K562 (cell line): ENCODE data around the gene MRPS6. TPM values are rescaled to one million over a fixed set of nuclear protein-coding genes. Genes with fewer than 3 reads are reported as not detected.

ENCODE experiments used
- EZH2 ChIP-seq: IDR thresholded peaks from 2 replicates; pipeline ENCODE4 v1.6.1; 2012; ENCODE audit warnings: low read depth, mild to moderate bottlenecking, inconsistent platforms, low read length, borderline replicate concordance
- NR2C2 ChIP-seq, 2 experiments: fragments of 200-800 bp in 1 of 2; sonication (Bioruptor generic) in 1 of 2; sonication (generic) in 1 of 2; formaldehyde crosslinking in 1 of 2; IDR thresholded peaks; 2 replicates each; pipeline versions ENCODE4 v1.6.1 to v1.8.0; 2016 to 2022; ENCODE audit warnings: mild to moderate bottlenecking in 1 of 2, missing compliant biosample characterization in 1 of 2, missing genetic modification characterization in 1 of 2, missing genetic modification reagents in 1 of 2
- NRF1 ChIP-seq, 2 experiments: fragments of 450-650 bp; IDR thresholded peaks in 1 of 2; conservative IDR thresholded peaks in 1 of 2; 2 replicates each; pipeline ENCODE4 v1.6.1; 2014; ENCODE audit warnings: mild to moderate bottlenecking in 2 of 2
- PHF8 ChIP-seq: fragments of 200-600 bp; sonication (generic); IDR thresholded peaks from 2 replicates; pipeline ENCODE4 v1.6.1; 2012; ENCODE audit warnings: mixed run types, mild to moderate bottlenecking, inconsistent platforms, low read length, moderate library complexity, borderline replicate concordance
- POLR2B ChIP-seq: fragments of 450-650 bp; IDR thresholded peaks from 2 replicates; pipeline ENCODE4 v1.6.1; 2018; ENCODE audit warnings: low read depth; ENCODE audit not compliant: partially characterized antibody
- SAFB ChIP-seq: fragments of 200-400 bp; formaldehyde crosslinking; IDR thresholded peaks from 2 replicates; pipeline ENCODE4 v1.6.1; 2017; ENCODE audit warnings: low read depth, low read length, borderline replicate concordance
- SAP30 ChIP-seq: fragments of 200-600 bp; sonication (generic); IDR thresholded peaks from 2 replicates; pipeline ENCODE4 v1.6.1; 2012; ENCODE audit warnings: borderline replicate concordance, low read depth, mild to moderate bottlenecking, moderate library complexity, low read length, control low read depth, inconsistent platforms; ENCODE audit not compliant: insufficient read depth, poor library complexity, severe bottlenecking
- ZBED1 ChIP-seq: IDR thresholded peaks from 2 replicates; pipeline ENCODE4 v1.6.1; 2014
- ZNF124 ChIP-seq: sonication (generic); formaldehyde crosslinking; IDR thresholded peaks from 2 replicates; pipeline ENCODE4 v1.8.1; 2022; ENCODE audit warnings: missing genetic modification reagents
- ZNF143 ChIP-seq: sonication (generic); formaldehyde crosslinking; IDR thresholded peaks from 2 replicates; pipeline ENCODE4 v1.9.0; 2022; ENCODE audit warnings: mild to moderate bottlenecking, missing genetic modification reagents
- ZNF23 ChIP-seq: fragments of 250-450 bp; sonication (Bioruptor Pico); IDR thresholded peaks from 2 replicates; pipeline ENCODE4 v1.4.0; 2020; ENCODE audit warnings: mild to moderate bottlenecking
- ZNF436 ChIP-seq: fragments of 250-450, 450-650 bp; sonication (Bioruptor Pico); formaldehyde crosslinking; IDR thresholded peaks from 2 replicates; pipeline ENCODE4 v1.7.0; 2020; ENCODE audit warnings: mild to moderate bottlenecking
- polyA plus RNA-seq, 8 experiments: library from polyadenylated mRNA; depleted of rRNA in 4 of 8; stranded (reverse) in 5 of 8; unstranded in 3 of 8; fragments of >200 nt; fragmentation: Nextera tagmentation in 2 of 8; fragmentation: Illumina TruSeq in 1 of 8; extraction: Ambion mirVana in 2 of 8; extraction: Trizol in 1 of 8; gene quantifications; 2 replicates each; pipeline versions ENCODE4 v1.2.1 to v1.2.3, GENCODE V29; 2011 to 2014; ENCODE audit warnings: inconsistent platforms in 1 of 8, missing spikeins in 1 of 8
- total RNA-seq, 7 experiments: library from RNA; depleted of rRNA in 6 of 7; stranded (reverse); fragments of >200 nt in 6 of 7; fragmentation: Illumina TruSeq in 2 of 7; extraction: Trizol in 2 of 7; gene quantifications; 2 replicates each; pipeline versions ENCODE4 v1.2.1 to v1.2.3, GENCODE V29; 2011 to 2021; ENCODE audit warnings: low replicate concordance in 1 of 7
- TF ChIP-seq, protein P1 (sequence below): sonication (generic); formaldehyde crosslinking; IDR thresholded peaks from 2 replicates; pipeline ENCODE4 v1.8.0; 2022; ENCODE audit warnings: mild to moderate bottlenecking, missing genetic modification reagents
- TF ChIP-seq, protein P2 (sequence below): sonication (generic); formaldehyde crosslinking; IDR thresholded peaks from 2 replicates; pipeline ENCODE4 v1.8.0; 2022; ENCODE audit warnings: missing genetic modification reagents, mild to moderate bottlenecking, moderate library complexity, borderline replicate concordance
- TF ChIP-seq, protein P3 (sequence below), 2 experiments: fragments of 250-450 bp in 1 of 2; fragments of 450-650 bp in 1 of 2; sonication (Bioruptor Pico) in 1 of 2; IDR thresholded peaks; 2 replicates each; pipeline versions ENCODE4 v1.6.1 to v1.8.0; 2016 to 2021; ENCODE audit warnings: mild to moderate bottlenecking in 2 of 2, moderate library complexity in 2 of 2, missing compliant biosample characterization in 1 of 2, missing genetic modification characterization in 1 of 2

MRPS6 gene
- total and polyA plus RNA-seq, 9 of the 15 experiments (the other 6 are each of a cell fraction or from before 2014, with no cell fraction given) = 26.1 to 72.0 (median 39.3) TPM

DNA sequence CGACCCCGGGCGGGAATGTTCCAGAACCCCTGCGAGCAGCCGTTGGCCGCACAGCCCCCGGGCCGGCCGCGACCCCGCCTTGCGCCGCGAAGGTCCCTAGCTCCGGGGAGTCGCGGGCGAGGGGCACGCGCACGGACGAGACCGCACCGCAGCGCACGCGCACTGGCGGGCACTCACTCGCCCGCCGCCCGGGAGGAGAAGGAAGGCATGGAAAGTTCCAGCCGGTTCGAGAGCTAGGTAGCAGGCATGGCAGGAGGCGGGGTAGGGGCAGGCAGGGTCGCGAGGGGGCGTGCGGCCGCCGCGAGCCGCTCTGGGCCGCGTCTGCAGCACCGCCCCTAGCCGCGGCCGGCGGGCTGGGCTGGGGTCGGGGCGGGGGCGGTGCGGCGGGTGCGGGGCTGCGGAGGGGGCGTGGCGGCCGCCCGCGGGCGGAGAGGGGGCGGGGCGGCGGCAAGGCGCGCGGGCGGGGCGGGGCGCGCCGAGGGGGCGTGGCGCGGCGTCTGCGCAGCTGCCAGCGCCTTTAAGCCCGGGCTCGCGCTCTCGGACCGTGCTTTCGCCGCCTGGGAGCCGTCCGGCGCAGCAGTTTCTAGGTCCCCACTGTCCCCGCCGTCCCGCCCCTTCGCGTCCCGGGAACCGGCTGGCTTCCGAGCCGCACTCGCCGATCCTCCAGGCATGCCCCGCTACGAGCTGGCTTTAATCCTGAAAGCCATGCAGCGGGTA lies at the start of gene MRPS6, which contains the start of gene SLC5A3 (continued):
- TF ChIP-seq, protein P1, sequence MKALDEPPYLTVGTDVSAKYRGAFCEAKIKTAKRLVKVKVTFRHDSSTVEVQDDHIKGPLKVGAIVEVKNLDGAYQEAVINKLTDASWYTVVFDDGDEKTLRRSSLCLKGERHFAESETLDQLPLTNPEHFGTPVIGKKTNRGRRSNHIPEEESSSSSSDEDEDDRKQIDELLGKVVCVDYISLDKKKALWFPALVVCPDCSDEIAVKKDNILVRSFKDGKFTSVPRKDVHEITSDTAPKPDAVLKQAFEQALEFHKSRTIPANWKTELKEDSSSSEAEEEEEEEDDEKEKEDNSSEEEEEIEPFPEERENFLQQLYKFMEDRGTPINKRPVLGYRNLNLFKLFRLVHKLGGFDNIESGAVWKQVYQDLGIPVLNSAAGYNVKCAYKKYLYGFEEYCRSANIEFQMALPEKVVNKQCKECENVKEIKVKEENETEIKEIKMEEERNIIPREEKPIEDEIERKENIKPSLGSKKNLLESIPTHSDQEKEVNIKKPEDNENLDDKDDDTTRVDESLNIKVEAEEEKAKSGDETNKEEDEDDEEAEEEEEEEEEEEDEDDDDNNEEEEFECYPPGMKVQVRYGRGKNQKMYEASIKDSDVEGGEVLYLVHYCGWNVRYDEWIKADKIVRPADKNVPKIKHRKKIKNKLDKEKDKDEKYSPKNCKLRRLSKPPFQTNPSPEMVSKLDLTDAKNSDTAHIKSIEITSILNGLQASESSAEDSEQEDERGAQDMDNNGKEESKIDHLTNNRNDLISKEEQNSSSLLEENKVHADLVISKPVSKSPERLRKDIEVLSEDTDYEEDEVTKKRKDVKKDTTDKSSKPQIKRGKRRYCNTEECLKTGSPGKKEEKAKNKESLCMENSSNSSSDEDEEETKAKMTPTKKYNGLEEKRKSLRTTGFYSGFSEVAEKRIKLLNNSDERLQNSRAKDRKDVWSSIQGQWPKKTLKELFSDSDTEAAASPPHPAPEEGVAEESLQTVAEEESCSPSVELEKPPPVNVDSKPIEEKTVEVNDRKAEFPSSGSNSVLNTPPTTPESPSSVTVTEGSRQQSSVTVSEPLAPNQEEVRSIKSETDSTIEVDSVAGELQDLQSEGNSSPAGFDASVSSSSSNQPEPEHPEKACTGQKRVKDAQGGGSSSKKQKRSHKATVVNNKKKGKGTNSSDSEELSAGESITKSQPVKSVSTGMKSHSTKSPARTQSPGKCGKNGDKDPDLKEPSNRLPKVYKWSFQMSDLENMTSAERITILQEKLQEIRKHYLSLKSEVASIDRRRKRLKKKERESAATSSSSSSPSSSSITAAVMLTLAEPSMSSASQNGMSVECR = peak; percentile 76
- TF ChIP-seq, protein P2, sequence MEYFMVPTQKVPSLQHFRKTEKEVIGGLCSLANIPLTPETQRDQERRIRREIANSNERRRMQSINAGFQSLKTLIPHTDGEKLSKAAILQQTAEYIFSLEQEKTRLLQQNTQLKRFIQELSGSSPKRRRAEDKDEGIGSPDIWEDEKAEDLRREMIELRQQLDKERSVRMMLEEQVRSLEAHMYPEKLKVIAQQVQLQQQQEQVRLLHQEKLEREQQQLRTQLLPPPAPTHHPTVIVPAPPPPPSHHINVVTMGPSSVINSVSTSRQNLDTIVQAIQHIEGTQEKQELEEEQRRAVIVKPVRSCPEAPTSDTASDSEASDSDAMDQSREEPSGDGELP (CRISPR knock-in tag) = peak; percentile 79; the same call in 1 of the 2 replicates
- no peak for TF ChIP-seq ZNF23 (CRISPR knock-in tag)
- TF ChIP-seq POLR2B = peak; percentile 51
- TF ChIP-seq EZH2 = no peak
- no peak for TF ChIP-seq NR2C2 (CRISPR knock-in tag; IDR thresholded peaks at IDR 0.05)
- TF ChIP-seq NR2C2 (tag; IDR thresholded peaks at IDR 0.05) = peak; percentile 37; the same call in 1 of the 2 replicates
- peak; percentile 90 for TF ChIP-seq PHF8
- TF ChIP-seq SAFB = peak; percentile 56
- TF ChIP-seq, protein P3, sequence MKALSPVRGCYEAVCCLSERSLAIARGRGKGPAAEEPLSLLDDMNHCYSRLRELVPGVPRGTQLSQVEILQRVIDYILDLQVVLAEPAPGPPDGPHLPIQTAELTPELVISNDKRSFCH (CRISPR knock-in tag; IDR thresholded peaks at IDR 0.05) = no peak
- TF ChIP-seq, protein P3 (tag; IDR thresholded peaks at IDR 0.05) = no peak; the same call in none of the 2 replicates
- TF ChIP-seq ZNF124 (CRISPR knock-in tag) = no peak
- TF ChIP-seq SAP30 = peak; percentile 58
- TF ChIP-seq ZNF143 (CRISPR knock-in tag) = no peak
- no peak for TF ChIP-seq ZNF436 (CRISPR knock-in tag)
- peak; percentile 92 to 93 for TF ChIP-seq NRF1 (conservative IDR thresholded peaks at IDR 0.05 in 1 of 2, IDR thresholded peaks at IDR 0.05 in 1 of 2)
- TF ChIP-seq ZBED1 = 0 out of 2 replicates have a peak, but pooled peaks have one; percentile 27
